K562 (cell line): ENCODE data around the gene SOWAHA. TPM values are rescaled to one million over a fixed set of nuclear protein-coding genes. Genes with fewer than 3 reads are reported as not detected.

Experiments used
- CBFA2T2 ChIP-seq: fragments of 450-650 bp; conservative IDR thresholded peaks from 2 replicates; pipeline ENCODE4 v1.6.1; 2017; ENCODE audit warnings: mild to moderate bottlenecking
- EGR1 ChIP-seq: fragments of 450-650 bp; conservative IDR thresholded peaks from 2 replicates; pipeline ENCODE4 v1.6.1; 2017; ENCODE audit warnings: mild to moderate bottlenecking
- EP300 ChIP-seq: IDR thresholded peaks from 2 replicates; pipeline ENCODE4 v1.6.1; 2012; ENCODE audit warnings: low read length, improper control_type of control experiment
- HEY1 ChIP-seq: fragments of 250-450 bp; sonication (Bioruptor Pico); IDR thresholded peaks from 2 replicates; pipeline ENCODE4 v1.5.0; 2020; ENCODE audit warnings: mild to moderate bottlenecking, moderate library complexity, borderline replicate concordance
- MAZ ChIP-seq, 2 experiments: fragments of 450-650 bp in 1 of 2; sonication (generic) in 1 of 2; formaldehyde crosslinking; IDR thresholded peaks in 1 of 2; conservative IDR thresholded peaks in 1 of 2; 2 replicates each; pipeline versions ENCODE4 v1.4.0 to v1.5.0; 2020; ENCODE audit warnings: mild to moderate bottlenecking in 1 of 2, missing genetic modification reagents in 1 of 2
- MBD2 ChIP-seq: sonication (generic); IDR thresholded peaks from 2 replicates; pipeline ENCODE4 v1.6.1; 2016; ENCODE audit warnings: low read depth, borderline replicate concordance
- NFE2 ChIP-seq: IDR thresholded peaks from 2 replicates; pipeline ENCODE4 v1.6.1; 2014; ENCODE audit warnings: antibody characterized with exemption, low read depth
- NFRKB ChIP-seq: fragments of 450-650 bp; IDR thresholded peaks from 2 replicates; pipeline ENCODE4 v1.6.1; 2016; ENCODE audit warnings: low read depth
- NRF1 ChIP-seq, 2 experiments: fragments of 450-650 bp; IDR thresholded peaks in 1 of 2; conservative IDR thresholded peaks in 1 of 2; 2 replicates each; pipeline ENCODE4 v1.6.1; 2014; ENCODE audit warnings: mild to moderate bottlenecking in 2 of 2
- PML ChIP-seq: IDR thresholded peaks from 2 replicates; pipeline ENCODE4 v1.6.1; 2012; ENCODE audit warnings: low read length, inconsistent platforms
- RAD21 ChIP-seq, 2 experiments: fragments of 250-450 bp in 1 of 2; fragments of 450-650 bp in 1 of 2; sonication (Bioruptor Pico) in 1 of 2; formaldehyde crosslinking in 1 of 2; IDR thresholded peaks in 1 of 2; conservative IDR thresholded peaks in 1 of 2; 2 replicates each; pipeline versions ENCODE4 v1.4.0 to v1.8.0; 2020 to 2022; ENCODE audit warnings: mild to moderate bottlenecking in 2 of 2, moderate library complexity in 1 of 2
- SMARCC2 ChIP-seq: fragments of 450-650 bp; IDR thresholded peaks from 2 replicates; pipeline ENCODE4 v1.6.1; 2017; ENCODE audit warnings: antibody characterized with exemption, moderate library complexity, mild to moderate bottlenecking, low read depth
- SOX6 ChIP-seq: fragments of 450-650 bp; IDR thresholded peaks from 2 replicates; pipeline ENCODE4 v1.6.1; 2014; ENCODE audit warnings: mild to moderate bottlenecking
- SP1 ChIP-seq: sonication (generic); formaldehyde crosslinking; IDR thresholded peaks from 2 replicates; pipeline ENCODE4 v1.8.1; 2022; ENCODE audit warnings: mild to moderate bottlenecking, missing genetic modification reagents
- TAF15 ChIP-seq: fragments of 200-400 bp; formaldehyde crosslinking; IDR thresholded peaks from 2 replicates; pipeline ENCODE4 v1.6.1; 2017; ENCODE audit warnings: mild to moderate bottlenecking, low read depth, low read length, moderate library complexity
- TCF3 ChIP-seq: sonication (generic); formaldehyde crosslinking; IDR thresholded peaks from 2 replicates; pipeline ENCODE4 v1.4.0; 2020; ENCODE audit warnings: mild to moderate bottlenecking, missing genetic modification reagents
- XRCC5 ChIP-seq: fragments of 200-400 bp; formaldehyde crosslinking; IDR thresholded peaks from 2 replicates; pipeline ENCODE4 v1.6.1; 2017; ENCODE audit warnings: low read depth, mild to moderate bottlenecking, low read length
- YY1 ChIP-seq, 3 experiments: IDR thresholded peaks; 2 replicates each; pipeline ENCODE4 v1.6.1; 2011; ENCODE audit warnings: low read length in 2 of 3, mild to moderate bottlenecking in 2 of 3, moderate library complexity in 2 of 3, borderline replicate concordance in 1 of 3, control low read depth in 1 of 3, low read depth in 1 of 3; ENCODE audit not compliant: insufficient read depth in 3 of 3, insufficient replicate concordance in 2 of 3, control insufficient read depth in 1 of 3, insufficient read length in 1 of 3; ENCODE audit errors: extremely low read depth in 1 of 3
- ZFX ChIP-seq: sonication (generic); formaldehyde crosslinking; IDR thresholded peaks from 2 replicates; pipeline ENCODE4 v1.8.0; 2022; ENCODE audit warnings: mild to moderate bottlenecking, missing genetic modification reagents, moderate library complexity
- polyA plus RNA-seq, 8 experiments: library from polyadenylated mRNA; depleted of rRNA in 4 of 8; stranded (reverse) in 5 of 8; unstranded in 3 of 8; fragments of >200 nt; fragmentation: Nextera tagmentation in 2 of 8; fragmentation: Illumina TruSeq in 1 of 8; extraction: Ambion mirVana in 2 of 8; extraction: Trizol in 1 of 8; gene quantifications; 2 replicates each; pipeline versions ENCODE4 v1.2.1 to v1.2.3, GENCODE V29; 2011 to 2014; ENCODE audit warnings: inconsistent platforms in 1 of 8, missing spikeins in 1 of 8
- total RNA-seq, 7 experiments: library from RNA; depleted of rRNA in 6 of 7; stranded (reverse); fragments of >200 nt in 6 of 7; fragmentation: Illumina TruSeq in 2 of 7; extraction: Trizol in 2 of 7; gene quantifications; 2 replicates each; pipeline versions ENCODE4 v1.2.1 to v1.2.3, GENCODE V29; 2011 to 2021; ENCODE audit warnings: low replicate concordance in 1 of 7
- TF ChIP-seq, protein P1 (sequence below), 3 experiments: fragments of 200-800 bp in 1 of 3; sonication (Bioruptor generic) in 1 of 3; sonication (generic) in 1 of 3; formaldehyde crosslinking in 1 of 3; IDR thresholded peaks; 2 replicates each; pipeline versions ENCODE4 v1.6.1 to v1.8.0; 2016 to 2022; ENCODE audit warnings: mild to moderate bottlenecking in 2 of 3, missing compliant biosample characterization in 2 of 3, missing genetic modification characterization in 2 of 3, missing genetic modification reagents in 1 of 3
- TF ChIP-seq, protein P2 (sequence below): fragments of 200-800 bp; sonication (Bioruptor generic); IDR thresholded peaks from 2 replicates; pipeline ENCODE4 v1.6.1; 2017; ENCODE audit warnings: missing genetic modification characterization, missing compliant biosample characterization
- TF ChIP-seq, protein P3 (sequence below), 2 experiments: fragments of 200-800 bp in 1 of 2; sonication (Bioruptor generic) in 1 of 2; sonication (generic) in 1 of 2; formaldehyde crosslinking in 1 of 2; IDR thresholded peaks in 1 of 2; conservative IDR thresholded peaks in 1 of 2; 2 replicates each; pipeline versions ENCODE4 v1.5.0 to v1.6.1; 2016 to 2020; ENCODE audit warnings: missing compliant biosample characterization in 1 of 2, missing genetic modification characterization in 1 of 2, missing genetic modification reagents in 1 of 2

Gene SOWAHA
- total and polyA plus RNA-seq, 9 of the 15 experiments (the other 6 are each of a cell fraction or from before 2014, with no cell fraction given): not detected

DNA sequence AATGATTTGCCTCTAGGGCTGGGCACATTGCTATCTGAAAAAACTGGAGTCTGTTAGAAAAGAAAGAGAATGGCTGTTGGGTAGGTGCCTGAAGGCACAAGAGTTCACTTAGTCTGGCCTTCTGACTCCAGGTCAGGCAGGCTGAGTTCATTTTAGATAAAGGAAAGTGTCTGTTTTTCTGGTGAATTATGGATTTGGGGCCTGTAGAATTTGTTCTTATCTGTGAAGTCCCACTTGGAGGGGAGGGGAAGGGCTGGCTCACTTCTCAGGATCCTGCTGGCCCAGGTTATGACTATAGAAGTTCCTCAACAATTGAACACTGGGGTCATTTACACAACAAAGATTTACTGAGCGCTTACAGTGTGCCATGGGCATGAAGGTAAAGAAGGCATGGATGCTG lies 24.6 kb upstream of the SOWAHA start (continued):
- 0 out of 4 replicates have a peak, but pooled peaks of 1 of the 2 experiments have one; percentile 14 for TF ChIP-seq MAZ (CRISPR knock-in tag; conservative IDR thresholded peaks at IDR 0.05 in 1 of 2, IDR thresholded peaks at IDR 0.05 in 1 of 2)
- TF ChIP-seq NFRKB: no peak
- no peak for TF ChIP-seq RAD21 (CRISPR knock-in tag; conservative IDR thresholded peaks at IDR 0.05 in 1 of 2, IDR thresholded peaks at IDR 0.05 in 1 of 2)
- TF ChIP-seq TCF3: peak; percentile 68; the same call in 1 of the 2 replicates
- peak; percentile 72 for TF ChIP-seq CBFA2T2
- no peak for TF ChIP-seq HEY1 (CRISPR knock-in tag)
- TF ChIP-seq EGR1: 0 out of 2 replicates have a peak, but pooled peaks have one; percentile 4
- 0 out of 2 replicates have a peak, but pooled peaks have one; percentile 11 for TF ChIP-seq SP1 (CRISPR knock-in tag)
- TF ChIP-seq TAF15: no peak
- TF ChIP-seq SOX6: peak; percentile 74
- TF ChIP-seq MBD2: 0 out of 2 replicates have a peak, but pooled peaks have one; percentile 15
- TF ChIP-seq SMARCC2: peak; percentile 35; the same call in 1 of the 2 replicates
- no peak for TF ChIP-seq XRCC5
- TF ChIP-seq ZFX (CRISPR knock-in tag): peak; percentile 70
- TF ChIP-seq, protein P1, sequence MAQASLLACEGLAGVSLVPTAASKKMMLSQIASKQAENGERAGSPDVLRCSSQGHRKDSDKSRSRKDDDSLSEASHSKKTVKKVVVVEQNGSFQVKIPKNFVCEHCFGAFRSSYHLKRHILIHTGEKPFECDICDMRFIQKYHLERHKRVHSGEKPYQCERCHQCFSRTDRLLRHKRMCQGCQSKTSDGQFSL (CRISPR knock-in tag; IDR thresholded peaks at IDR 0.05): no peak
- TF ChIP-seq, protein P1 (tag; IDR thresholded peaks at IDR 0.05): peak in 1 of 2 experiments; percentile 44; a peak in 1 of 4 replicates
- peak; percentile 81 for TF ChIP-seq EP300
- TF ChIP-seq PML: no peak
- no peak for TF ChIP-seq YY1 (IDR thresholded peaks at IDR 0.05; ENCODE audit: borderline replicate concordance in 1 of 3, control insufficient read depth in 1 of 3, extremely low read depth in 1 of 3, insufficient read depth in 3 of 3, insufficient read length in 1 of 3, insufficient replicate concordance in 2 of 3, low read depth in 1 of 3, low read length in 2 of 3)
- TF ChIP-seq, protein P2, sequence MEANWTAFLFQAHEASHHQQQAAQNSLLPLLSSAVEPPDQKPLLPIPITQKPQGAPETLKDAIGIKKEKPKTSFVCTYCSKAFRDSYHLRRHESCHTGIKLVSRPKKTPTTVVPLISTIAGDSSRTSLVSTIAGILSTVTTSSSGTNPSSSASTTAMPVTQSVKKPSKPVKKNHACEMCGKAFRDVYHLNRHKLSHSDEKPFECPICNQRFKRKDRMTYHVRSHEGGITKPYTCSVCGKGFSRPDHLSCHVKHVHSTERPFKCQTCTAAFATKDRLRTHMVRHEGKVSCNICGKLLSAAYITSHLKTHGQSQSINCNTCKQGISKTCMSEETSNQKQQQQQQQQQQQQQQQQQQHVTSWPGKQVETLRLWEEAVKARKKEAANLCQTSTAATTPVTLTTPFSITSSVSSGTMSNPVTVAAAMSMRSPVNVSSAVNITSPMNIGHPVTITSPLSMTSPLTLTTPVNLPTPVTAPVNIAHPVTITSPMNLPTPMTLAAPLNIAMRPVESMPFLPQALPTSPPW: peak; percentile 66
- no peak for TF ChIP-seq NFE2
- TF ChIP-seq NRF1 (conservative IDR thresholded peaks at IDR 0.05 in 1 of 2, IDR thresholded peaks at IDR 0.05 in 1 of 2): 0 out of 4 replicates have a peak, but pooled peaks of 1 of the 2 experiments have one; percentile 14
- TF ChIP-seq, protein P3, sequence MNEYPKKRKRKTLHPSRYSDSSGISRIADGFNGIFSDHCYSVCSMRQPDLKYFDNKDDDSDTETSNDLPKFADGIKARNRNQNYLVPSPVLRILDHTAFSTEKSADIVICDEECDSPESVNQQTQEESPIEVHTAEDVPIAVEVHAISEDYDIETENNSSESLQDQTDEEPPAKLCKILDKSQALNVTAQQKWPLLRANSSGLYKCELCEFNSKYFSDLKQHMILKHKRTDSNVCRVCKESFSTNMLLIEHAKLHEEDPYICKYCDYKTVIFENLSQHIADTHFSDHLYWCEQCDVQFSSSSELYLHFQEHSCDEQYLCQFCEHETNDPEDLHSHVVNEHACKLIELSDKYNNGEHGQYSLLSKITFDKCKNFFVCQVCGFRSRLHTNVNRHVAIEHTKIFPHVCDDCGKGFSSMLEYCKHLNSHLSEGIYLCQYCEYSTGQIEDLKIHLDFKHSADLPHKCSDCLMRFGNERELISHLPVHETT (CRISPR knock-in tag; conservative IDR thresholded peaks at IDR 0.05 in 1 of 2, IDR thresholded peaks at IDR 0.05 in 1 of 2): peak in 1 of 2 experiments; percentile 44; a peak in 1 of 4 replicates
